Pancreas (tissue), 10 donors: ENCODE data around the gene PTGIS. TPM values are rescaled to one million over a fixed set of nuclear protein-coding genes. Genes with fewer than 3 reads are reported as not detected.
"Not testable (repeated sequence)": the region's sequence is repeated elsewhere in the genome, so short reads cannot be mapped to it uniquely, and the experiment has no call there.

Experiments
- ATAC-seq, 4 donors: fragments of 200-7000 bp; cut with Tn5 transposase; one replicate each; pipeline versions ENCODE4 v1.8.0 to v1.9.1; 2020; ENCODE audit warnings: mild to moderate bottlenecking in 4 of 4, moderate library complexity in 4 of 4
- DNase-seq, 6 donors: peaks; one replicate each; pipeline ENCODE4 v3.0.0-alpha.2; 2020
- FAIRE-seq: peaks from 2 replicates; lab custom pipeline; 2012; peaks lifted over from hg19 to GRCh38; lab: Jason Lieb, UNC
- H3K27ac ChIP-seq, 4 donors: fragments of 200-600 bp; sonication (generic); 1 replicate in 3 of 4; 2 replicates in 1 of 4; pipeline versions ENCODE4 v1.5.0 to v1.8.0; 2020
- H3K27me3 ChIP-seq, 4 donors: fragments of 200-600 bp; one replicate each; pipeline ENCODE4 v1.8.0; 2021
- H3K36me3 ChIP-seq, 3 donors: fragments of 200-600 bp; sonication (generic) in 1 of 3; one replicate each; pipeline versions ENCODE4 v1.5.0 to v1.8.0; 2020 to 2021
- H3K4me1 ChIP-seq, 3 donors: fragments of 200-600 bp; one replicate each; pipeline ENCODE4 v1.8.0; 2021
- H3K4me3 ChIP-seq, 4 donors: fragments of 200-600 bp; sonication (generic) in 2 of 4; one replicate each; pipeline versions ENCODE4 v1.5.0 to v1.8.0; 2020 to 2021
- H3K9me3 ChIP-seq, 4 donors: fragments of 200-600 bp; one replicate each; pipeline ENCODE4 v1.8.0; 2021
- CTCF ChIP-seq, 4 donors: fragments of 200-600 bp; sonication (generic) in 3 of 4; IDR thresholded peaks; one replicate each; pipeline versions ENCODE4 v1.5.0 to v1.8.0; 2021; ENCODE audit warnings: antibody characterized with exemption in 4 of 4
- WGBS, 2 donors: extraction: QIAGEN DNeasy Blood & Tissue Kit; methylation state at CpG; one replicate each; pipeline ENCODE4 v1.1.7; 2013; 5-methylcytosine and 5-hydroxymethylcytosine counted together
- intact Hi-C, 3 donors: fragments of 100-400 bp; cut with DNase I; formaldehyde crosslinking; loops; one replicate each; pipeline versions ENCODE4 v1.11.1 to v1.14.2; 2022
- polyA plus RNA-seq, 2 donors: library from polyadenylated mRNA; stranded (reverse); fragments of 200-250 nt; gene quantifications; one replicate each; pipeline ENCODE4 v1.2.3, GENCODE V29; 2013
- total RNA-seq, 6 donors: library from RNA; stranded (reverse); fragmentation: NEBNext Ultra II Directional in 4 of 6; extraction: Animal tissue kit (Norgen Biotek cat#: 25700) in 4 of 6; gene quantifications; one replicate each; pipeline versions ENCODE4 v1.2.1 to v1.2.4, GENCODE V29; 2021 to 2023
- donor health status: healthy with polysubstance abuse.
- donor health status: DM: no; HTN: no; CAD: no; lungs with moderate emphysema.
- donor health status: DM: no; HTN: no; CAD: no.
- donor health status: control.
- donor health status: control.
- donor health status: Bipolar disorder and iron deficiency.
- donor health status: DM: yes; HTN: yes; CAD: no.
- donor health status: DM: no; HTN: no; CAD: no.
- donor health status: DM: no; HTN: no; CAD: no.
- donor health status: DM: yes; HTN: yes; CAD: no.

PTGIS gene
- total and polyA plus RNA-seq, 8 donors: 1.2 to 16.2 (median 2.9) TPM

DNA sequence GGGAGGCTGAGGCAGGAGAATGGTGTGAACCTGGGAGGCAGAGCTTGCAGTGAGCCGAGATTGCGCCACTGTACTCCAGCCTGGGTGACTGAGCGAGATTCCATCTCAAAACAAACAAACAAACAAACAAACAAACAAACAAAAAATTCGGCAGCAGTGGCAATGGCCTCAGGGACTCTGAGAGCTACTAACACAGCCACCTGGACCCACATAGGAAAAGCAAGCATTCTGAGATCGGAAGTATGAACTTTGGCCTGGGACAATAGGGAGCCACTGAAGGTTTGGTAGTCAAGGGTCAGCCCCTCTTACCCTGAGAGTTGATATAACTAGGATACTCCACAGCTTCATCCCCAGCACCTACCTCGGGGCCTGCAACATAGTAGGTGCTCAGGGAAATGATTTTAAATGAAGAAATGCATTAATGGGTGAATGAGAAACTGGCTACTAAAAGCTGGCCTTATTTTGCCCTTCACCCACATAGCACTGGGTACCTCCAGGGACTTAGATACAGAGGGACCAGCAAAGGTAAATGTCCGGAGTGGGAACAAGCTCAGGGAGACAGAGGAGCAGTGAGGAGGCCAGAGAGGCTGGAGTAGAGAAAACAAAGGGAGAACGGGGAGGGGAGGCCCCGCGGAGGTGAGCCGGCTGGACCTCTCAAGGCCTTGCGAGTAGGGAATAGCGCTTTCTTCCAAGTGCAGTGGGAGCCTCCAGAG lies 46.6 kb upstream of the PTGIS start:
- no peak for ATAC-seq
- DNase-seq: peak in 1 of 6 donors; percentile 26
- Histone ChIP-seq H3K4me1 (peaks cover 0 to 7% (median 0%) of the 10 kb centered on the region in 3 donors), H3K36me3 (no peaks in the 10 kb centered on the region), H3K27ac (no peak overlapping the region), H3K27me3 (no peaks in the 10 kb centered on the region), H3K4me3 (no peak overlapping the region), H3K9me3 (no peaks in the 10 kb centered on the region)
- intact Hi-C loops: loop anchor here in 2 of 3 donors (5.0 kb wide), 1 partner anchor 228 kb away; no protein-coding TSS in a partner anchor
- FAIRE-seq: no peak
- WGBS, 2 donors: 75 to 81% methylated on average over 13 of the region's 13 CpGs
- no peak for TF ChIP-seq CTCF (IDR thresholded peaks at IDR 0.05)

DNA sequence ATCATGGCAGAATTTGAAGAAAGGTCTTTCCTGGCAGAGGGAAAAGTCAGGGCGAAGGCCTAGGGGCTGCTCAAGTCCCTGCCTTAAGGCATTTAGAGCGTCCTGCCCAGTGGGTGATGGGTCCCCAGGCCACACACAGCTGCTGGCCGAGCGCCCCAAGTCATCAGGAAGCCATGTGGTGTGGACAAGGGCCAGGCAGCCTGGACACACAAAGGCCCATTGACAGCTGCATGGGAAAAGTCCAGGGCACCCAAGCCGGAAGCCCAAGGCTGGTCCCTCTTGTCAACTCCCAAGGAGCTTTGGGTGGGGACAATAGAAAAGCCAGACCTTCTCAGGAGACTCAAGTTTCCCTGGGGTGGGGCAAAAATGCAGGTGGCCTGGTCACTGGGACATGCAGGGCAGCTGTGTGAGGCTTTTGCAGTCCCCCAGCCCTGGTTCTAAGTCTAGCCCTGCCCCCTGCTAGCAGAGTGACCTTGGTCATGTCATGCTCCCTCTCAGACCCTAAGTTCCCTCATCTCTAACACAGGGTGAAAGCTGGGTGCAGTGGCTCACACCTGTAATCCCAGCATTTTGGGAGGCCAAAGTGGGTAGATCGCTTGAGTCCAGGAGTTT lies 44.3 kb upstream of the PTGIS start:
- Histone ChIP-seq H3K4me3 (no peak overlapping the region), H3K9me3 (no peaks in the 10 kb centered on the region), H3K36me3 (no peaks in the 10 kb centered on the region), H3K27ac (peak overlapping the region in 3 of 4 donors; percentile 8 to 41 (median 30)), H3K27me3 (no peaks in the 10 kb centered on the region), H3K4me1 (peaks cover 0 to 7% (median 0%) of the 10 kb centered on the region in 3 donors)
- intact Hi-C loops: loop anchor here in 2 of 3 donors (5.0 kb wide), 1 partner anchor 230 kb away; no protein-coding TSS in a partner anchor
- WGBS, 2 donors: 61 to 66% methylated on average over 6 of the region's 6 CpGs
- DNase-seq (peak in 4 of 6 donors; percentile 44 to 48 (median 45)), ATAC-seq (peak; percentile 25 to 38 (median 34)), FAIRE-seq (no peak)
- no peak for TF ChIP-seq CTCF (IDR thresholded peaks at IDR 0.05)

DNA sequence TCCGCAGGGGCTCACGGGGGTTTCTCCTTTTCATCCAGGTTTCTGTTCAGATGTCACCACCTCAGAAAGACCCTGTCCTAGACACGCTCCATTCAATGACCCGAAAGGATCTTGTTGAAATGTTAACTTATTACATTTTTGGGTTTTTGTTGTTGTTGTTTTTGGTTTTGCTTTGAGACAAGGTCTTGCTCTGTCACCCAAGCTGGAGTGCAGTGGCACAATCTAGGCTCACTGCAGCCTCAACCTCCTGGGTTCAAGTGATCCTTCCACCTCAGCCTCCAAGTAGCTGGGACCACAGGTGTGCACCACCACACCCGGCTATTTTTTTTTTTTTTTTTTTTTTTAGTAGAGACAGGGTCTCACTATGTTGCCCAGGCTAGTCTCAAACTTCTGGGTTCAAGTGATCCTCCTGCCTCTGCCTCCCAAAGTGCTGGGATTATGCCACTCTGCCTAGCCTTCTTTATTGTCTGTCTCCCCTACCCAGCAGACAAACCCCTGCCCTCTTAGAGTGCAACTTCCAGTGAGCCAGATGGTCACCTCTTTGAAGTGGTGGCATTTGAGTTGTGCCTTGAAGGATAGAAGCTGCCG lies 43.7 kb upstream of the PTGIS start:
- intact Hi-C loops: loop anchor here in 2 of 3 donors (5.0 kb wide), 1 partner anchor 231 kb away; no protein-coding TSS in a partner anchor
- Histone ChIP-seq H3K27ac (peak overlapping the region in 3 of 4 donors; percentile 8 to 41 (median 30)), H3K4me3 (peak overlapping the region in 1 of 4 donors; percentile 21)
- H3K36me3 ChIP-seq, ATAC-seq, DNase-seq, H3K4me1 ChIP-seq, H3K27me3 ChIP-seq, H3K9me3 ChIP-seq, FAIRE-seq: not testable (repeated sequence)
- WGBS, 2 donors: 69 to 72% methylated on average over 6 of the region's 6 CpGs

DNA sequence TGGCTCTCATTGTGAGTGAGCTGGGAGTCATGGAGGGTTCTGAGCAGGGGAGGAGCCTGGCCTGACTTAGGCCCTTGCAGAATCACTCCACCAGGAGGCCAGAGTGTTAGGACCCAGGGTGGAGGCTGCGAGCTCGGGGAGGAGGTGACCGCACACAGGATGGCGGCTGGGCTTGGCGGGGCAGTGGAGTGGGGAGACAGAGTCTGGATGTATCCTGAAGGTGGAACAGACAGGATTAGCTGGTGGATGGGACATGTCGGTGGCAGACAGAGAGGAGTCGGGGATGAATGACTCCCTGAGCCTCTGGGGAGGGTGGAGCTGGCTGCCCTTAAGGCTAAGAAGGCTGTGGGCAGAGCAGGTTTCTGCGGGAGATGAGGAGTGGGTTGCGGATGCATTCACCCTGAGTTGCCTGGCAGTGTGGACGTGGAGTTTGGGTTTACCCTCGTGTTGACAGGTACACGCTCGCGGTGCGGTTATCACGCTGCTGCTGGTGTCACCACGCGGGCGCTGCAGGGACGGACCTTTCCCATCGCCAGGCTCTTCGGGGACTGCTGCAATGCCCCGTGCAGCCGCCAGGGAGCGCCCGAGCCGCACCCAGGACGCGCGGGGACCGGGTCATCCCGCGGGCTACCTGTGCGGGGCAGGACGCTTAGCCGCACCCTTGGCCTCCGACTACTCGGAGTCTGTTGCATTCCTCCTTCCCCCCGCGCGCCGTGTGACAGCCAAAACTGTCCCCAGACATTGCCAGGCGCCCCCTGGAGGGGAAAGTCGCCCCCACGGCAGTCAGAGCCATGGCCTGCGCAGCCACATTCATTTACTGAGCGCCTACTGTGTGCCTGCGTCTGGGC lies 43.0 kb upstream of the PTGIS start:
- no peak for FAIRE-seq
- intact Hi-C loops: loop anchor here in 2 of 3 donors (5.0 kb wide), 1 partner anchor 231 kb away; no protein-coding TSS in a partner anchor
- Histone ChIP-seq H3K27ac (peak overlapping the region in 3 of 4 donors; percentile 8 to 41 (median 30)), H3K4me3 (peak overlapping the region in 1 of 4 donors; percentile 21), H3K36me3 (no peaks in the 10 kb centered on the region), H3K4me1 (peaks cover 0 to 7% (median 0%) of the 10 kb centered on the region in 3 donors), H3K27me3 (no peaks in the 10 kb centered on the region), H3K9me3 (no peaks in the 10 kb centered on the region)
- TF ChIP-seq CTCF (IDR thresholded peaks at IDR 0.05): peak; percentile 98 to 99 (median 98)
- WGBS, 2 donors: 14 to 15% methylated on average over 47 to 48 of the region's 48 CpGs
- peak; percentile 62 to 94 (median 86) for DNase-seq
- peak; percentile 80 to 93 (median 88) for ATAC-seq
